GM18909 (cell line): ENCODE measurements around the gene GPR152.
A peak's percentile ranks its signal among the peaks of the same experiment; 100 is the strongest.

Source experiments
- ATAC-seq: cut with Tn5 transposase; IDR thresholded peaks from one replicate; pipeline ENCODE4 v1.9.1; 2021; ENCODE audit warnings: mild to moderate bottlenecking; ENCODE audit not compliant: unreplicated experiment, poor library complexity

The GPR152 gene

GRCh38 chr11:67401495-67402191 lies 50.9 kb downstream of the GPR152 start, which contains the start of gene PPP1CA:
Gene PPP1CA, minus strand, starts transcription at chr11:67401858. Its CDS starts 76 bp downstream, at chr11:67401782.
- peak; percentile 63 for ATAC-seq
